ENCODE results near the gene CLIC5.

CLIC5 gene

DNA sequence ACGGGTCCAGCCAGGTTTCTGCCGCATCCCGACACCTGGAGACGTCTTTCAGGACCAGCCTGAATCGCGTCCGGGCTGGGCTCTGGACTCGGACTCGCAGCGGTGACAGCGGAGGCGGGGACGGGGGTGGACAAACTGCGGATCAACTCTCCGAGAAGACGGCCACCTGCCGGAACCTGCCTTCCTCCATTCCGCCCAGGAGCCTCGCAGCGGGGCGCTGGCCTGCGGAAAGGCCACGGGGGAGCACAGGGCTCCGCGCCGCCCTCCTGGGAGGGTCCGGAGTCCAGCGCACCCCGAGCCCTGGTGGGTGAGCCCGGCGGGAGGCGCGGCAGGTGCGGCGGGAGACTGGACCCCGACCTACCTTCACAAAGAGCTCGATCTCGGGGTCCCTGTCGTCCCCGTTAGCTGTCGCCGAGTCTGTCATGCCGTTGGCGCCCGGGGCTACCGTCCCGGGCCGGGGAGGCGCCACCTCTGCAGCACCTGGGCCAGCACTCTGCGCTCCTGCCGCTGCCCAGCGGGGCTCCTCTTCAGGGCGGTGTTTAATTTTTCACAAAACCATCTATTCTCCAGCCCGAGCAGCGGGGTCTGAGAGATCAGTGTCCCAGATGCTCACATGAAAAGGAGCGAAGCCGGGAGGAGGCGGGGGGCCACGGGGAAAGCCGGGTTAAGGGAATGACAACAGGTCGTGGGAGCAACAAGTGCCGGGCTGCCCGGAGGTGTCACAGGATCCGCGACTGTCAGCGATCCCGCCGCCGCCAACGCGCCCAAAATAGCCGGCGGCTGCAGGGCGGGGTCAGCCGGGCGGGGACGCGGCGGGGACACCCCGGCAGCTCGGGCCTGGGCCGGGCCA lies at the start of gene CLIC5:
CLIC5 (minus strand) TSS at position 742 of the 850 bp plus-strand sequence; CDS start at position 424, 318 bp downstream.
- peak; percentile 5 for DNase-seq

DNA sequence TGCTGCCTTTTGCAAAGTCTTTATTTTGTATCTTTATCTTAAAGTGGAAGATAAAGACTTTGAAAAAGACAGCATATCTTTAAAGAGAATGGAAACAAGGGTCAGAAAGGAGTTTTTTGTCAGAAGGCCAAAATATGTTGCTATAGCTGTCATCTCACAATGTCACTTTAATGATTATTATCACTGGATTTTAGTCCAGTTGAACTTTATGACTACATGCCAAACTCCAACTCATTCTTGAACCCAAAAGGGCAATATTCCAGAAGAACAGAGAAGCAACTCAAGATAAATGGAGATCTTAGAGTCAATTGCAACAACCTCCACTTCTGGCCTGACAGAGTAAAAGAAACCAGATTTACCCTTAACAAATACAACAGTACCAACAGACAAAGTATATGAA lies 47.3 kb upstream of the CLIC5 start:
- DNase-seq, result no peak

DNA sequence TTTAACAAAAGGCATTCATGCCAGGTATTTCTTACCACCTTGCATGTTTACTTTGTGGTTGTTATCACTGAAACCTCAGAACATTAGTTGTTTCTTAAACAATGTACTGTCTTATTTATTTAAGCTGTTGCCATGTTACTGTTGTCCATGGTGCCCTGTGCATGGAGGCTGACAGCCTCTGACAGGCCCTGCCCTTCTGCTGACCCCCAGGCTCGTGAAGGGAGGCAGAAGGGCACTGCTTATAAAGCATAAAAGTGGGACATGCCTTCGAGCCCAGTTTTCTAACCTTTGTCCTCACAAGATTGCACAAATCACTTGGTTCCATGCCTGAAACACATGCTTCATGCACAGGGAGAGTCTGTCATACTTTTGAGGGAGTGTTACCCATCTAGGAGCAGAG lies 46.7 kb upstream of the CLIC5 start:
- no peak for DNase-seq

DNA sequence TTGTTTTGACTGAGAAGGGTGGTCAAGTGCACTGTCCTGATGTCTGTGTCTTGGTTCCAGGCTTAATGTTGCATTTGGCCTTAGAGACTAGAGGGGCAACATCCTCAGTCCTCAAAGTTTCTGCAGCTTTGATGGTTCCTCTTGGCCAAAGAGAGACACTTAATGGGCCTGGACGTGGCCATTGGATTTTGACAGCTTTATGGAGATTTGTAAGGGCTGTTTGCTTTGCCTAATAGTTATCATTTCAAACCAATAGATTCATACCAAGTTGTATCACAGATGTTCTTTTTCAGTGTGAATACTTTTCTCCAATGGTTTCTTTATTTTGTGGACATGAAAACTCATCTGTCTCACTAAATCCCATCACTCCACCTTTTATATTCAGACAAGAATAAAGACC lies 45.8 kb upstream of the CLIC5 start:
- no peak for DNase-seq

DNA sequence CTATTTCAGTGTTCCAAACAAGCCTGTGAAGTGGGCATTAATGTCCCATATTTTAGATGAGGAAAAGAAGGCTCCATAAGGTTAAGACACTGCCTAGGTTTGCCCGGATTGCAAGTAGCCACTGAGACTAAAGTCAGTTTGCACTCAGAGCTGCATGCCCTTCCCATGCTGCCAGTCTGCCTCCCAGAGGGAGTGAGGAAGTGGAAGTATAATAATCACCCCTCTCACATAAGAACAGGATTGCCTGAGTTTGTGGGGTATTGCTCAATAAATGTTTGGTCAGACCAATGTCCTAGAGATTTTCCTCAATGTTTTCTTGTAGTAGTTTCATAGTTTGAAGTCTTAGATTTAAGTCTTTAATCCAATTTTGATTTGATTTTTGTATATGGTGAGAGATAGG lies 43.9 kb upstream of the CLIC5 start:
- DNase-seq, result no peak

DNA sequence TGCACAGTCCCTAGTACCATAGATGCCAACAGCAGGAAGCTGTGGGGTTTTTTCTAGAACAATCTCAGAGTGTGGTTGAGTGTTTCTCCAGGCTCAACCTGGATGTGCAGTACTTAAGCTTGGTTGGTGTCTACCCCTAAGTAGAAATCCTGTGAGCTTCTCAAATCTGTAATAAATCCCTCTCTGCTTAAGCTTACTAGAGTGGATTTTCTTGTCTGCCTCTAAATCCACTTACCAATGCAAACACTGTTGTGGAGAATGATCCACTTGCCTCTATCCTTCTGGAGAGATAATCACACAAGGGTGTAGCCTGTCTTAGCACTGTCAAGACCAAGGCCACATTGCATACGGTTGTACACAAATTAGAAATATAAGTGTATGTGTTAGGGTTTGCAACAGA lies 43.3 kb upstream of the CLIC5 start:
- no peak for DNase-seq

DNA sequence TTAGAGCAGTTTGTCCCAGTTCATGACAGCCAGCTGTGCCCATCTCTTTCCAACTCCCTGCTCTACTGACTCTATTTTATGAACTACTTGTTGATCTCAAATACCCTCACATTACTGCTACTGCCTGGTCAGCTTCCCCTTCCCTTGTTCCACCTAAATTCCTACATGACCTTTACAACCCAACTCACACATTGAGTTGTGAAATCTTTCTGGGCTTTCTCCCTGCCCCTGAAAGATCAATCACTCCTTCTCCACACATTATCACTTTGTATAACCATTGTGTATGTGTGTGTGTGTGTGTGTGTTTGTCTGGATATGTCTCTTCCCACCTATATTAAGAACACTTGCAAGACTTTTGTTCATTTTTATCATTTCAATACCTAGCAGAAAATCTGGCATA lies 42.1 kb upstream of the CLIC5 start:
- DNase-seq, result no peak

DNA sequence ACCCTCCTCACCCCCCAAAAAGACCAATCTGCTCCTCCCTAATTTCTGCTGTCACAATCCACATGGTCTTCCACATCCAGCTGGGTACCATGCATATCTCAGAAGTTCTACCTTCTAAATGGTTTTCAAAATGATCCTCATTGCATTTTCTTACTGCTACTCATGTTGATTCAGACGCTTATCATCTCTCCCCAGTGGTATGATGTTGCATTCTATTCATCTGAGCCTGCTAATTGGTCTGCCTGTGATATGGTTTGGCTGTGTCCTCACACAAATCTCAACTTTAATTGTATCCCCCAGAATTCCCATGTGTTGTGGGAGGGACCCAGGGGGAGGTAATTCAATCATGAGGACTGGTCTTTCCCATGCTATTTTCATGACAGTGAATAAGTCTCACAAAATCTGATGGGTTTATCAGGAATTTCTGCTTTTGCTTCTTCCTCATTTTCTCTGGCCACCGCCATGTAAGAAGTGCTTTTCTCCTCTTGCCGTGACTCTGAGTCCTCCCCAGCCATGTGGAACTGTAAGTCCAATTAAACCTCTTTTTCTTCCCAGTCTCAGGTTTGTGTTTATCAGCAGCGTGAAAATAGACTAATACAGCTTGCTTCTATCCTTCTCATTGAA lies 41.4 kb upstream of the CLIC5 start:
- DNase-seq, result no peak

DNA sequence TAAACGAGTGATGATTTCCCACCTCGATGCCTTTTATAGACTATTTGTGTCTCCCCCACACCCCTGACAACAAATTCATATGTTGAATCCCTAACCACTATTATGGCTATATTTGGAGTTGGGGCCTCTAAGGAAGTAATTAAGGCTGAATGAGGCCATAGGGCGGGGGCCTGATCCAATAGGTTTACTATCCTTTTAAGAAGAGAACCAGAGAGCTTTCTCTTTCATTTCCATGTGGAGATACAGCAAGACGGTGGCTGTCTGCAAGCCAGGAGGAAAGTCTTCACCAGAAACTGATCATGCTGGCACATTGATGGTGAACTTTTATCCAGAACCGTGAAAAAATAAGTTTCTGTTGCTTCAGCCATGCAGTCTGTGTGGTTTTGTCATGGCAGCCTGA lies 38.9 kb upstream of the CLIC5 start:
- DNase-seq, result no peak

DNA sequence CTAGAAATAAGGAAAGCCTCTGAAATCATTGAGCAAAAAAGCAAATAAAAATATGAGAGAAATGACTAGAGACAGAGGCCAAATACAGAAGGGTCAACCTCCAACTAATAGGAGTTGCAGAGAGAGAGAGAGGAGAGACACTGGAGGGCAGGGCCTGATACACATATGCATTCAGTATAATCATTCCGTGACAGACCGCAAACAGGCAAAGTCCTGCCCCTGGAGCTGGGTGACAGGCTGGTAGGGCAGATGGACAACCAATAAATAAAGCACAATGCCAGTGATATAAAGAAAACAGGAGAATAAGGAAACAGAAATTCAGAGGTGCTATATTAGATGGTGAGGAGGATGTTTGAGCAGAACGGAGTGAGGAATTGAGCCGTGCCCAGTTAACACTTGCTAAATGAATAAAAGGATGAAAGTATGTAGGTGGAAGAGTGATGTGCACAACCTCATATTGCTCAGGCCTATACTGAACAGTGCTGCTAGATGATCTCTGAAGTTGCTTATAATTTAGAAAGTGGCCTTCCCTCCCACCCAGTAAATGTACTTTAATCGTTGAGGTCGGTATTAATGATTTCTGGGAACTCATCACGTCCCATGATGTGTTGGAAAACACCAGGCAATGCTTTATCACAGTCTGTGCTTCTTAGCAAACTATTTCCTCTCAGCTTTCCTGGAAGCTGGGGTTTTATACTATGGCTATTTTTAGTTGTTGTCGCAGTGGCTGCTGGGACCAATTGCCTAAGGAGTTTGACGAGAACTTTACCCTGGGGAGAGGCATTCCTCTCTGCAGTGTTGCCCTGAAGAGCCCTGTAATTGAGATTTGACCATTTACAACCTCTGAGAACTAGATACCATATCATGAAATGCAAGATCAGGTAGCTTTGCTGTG lies 37.6 kb upstream of the CLIC5 start:
- no peak for DNase-seq

DNA sequence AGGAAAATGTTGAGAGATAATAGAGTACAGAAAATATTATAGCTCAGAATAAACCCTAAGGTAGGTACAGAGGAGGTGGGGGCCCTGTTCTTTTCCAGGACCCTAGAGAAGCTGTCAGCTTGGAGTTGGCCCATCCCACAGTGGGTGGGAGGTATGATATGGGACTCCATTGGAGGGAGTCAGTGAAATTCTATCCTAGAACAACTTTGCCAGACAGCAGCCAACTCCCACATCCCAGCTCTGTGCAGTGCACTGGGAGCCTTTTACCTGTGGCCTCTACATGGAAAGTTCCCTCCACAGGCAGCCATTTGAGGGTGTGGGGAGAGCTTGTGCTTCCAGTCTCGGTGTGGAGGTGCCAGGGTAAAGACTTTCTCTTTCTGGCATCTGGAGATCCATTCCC lies 36.8 kb upstream of the CLIC5 start:
- no peak for DNase-seq

DNA sequence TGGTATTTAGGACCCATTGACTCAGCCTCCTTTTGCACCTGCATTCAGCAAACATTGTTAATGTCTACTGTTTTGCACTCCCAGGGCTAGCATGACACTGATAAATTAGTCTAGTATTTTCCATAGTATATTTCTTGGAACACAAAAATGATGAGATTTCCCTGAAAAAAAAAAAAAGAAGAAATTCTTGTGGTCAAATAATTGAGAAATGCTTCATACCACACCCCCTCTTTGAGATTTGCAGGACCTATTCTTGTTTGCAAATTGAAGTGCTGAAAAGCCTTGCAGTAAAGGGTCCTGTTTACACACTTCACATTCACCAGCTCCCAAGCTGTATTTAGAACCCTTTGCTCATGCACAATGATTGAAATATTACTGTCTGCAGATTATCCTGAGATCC lies 36.3 kb upstream of the CLIC5 start:
- DNase-seq, result no peak

DNA sequence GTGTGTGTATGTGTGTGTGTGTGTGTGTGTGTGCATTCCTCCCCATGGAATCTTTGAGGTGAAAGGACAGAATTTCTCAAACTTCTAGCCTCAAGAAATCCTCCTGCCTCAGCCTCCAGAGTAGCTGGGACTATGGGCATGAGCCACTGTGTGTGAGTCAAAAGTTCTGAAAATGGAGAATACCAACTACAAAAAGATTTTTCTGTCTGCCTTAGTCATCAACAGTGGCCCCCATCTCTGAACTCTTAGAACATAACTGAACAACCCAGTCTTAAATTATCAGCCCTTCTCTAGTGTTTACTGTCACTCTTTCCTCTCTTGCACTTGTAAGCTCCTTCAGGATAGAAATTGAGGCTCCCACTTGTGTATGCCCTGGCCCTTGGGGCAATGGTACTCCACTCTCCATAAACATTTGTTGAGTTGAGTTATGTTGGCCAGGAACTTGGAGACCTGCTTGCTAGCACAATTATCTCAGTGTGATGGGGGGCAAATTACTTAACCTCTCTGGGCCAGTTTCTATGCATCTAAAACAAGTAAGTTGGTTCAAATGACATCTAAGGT lies 35.3 kb upstream of the CLIC5 start:
- DNase-seq, result no peak

DNA sequence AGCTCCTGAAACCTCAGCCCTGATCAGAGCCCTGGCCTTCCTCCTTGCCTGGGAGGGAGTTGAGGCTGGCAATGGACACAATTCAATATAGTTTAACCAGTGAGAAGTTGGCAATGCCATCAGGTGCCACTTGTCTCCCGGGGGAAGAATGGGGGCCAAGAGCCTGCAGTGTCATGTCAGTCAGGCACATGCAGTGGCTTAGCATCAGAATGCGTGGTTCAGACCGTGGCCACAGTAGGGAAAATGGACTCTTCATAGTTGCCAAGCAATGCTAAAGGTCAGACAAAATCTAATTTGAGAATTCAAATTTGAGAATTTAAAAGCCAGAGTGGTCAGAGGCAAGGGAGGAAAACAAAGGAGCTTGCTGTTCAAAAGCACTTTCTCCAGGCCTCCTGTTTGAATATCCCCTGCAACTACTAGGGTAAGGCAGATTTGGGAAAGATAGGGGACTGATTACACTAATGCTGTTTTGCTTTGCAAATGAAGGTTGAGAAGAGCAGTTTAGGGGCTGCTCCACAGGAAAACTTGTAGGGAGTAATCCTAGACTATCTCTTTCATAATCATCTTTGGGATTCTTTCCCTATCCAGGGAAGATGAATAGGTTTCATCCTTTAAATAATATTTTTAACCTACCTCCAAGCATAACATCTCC lies 33.1 kb upstream of the CLIC5 start:
- no peak for DNase-seq

DNA sequence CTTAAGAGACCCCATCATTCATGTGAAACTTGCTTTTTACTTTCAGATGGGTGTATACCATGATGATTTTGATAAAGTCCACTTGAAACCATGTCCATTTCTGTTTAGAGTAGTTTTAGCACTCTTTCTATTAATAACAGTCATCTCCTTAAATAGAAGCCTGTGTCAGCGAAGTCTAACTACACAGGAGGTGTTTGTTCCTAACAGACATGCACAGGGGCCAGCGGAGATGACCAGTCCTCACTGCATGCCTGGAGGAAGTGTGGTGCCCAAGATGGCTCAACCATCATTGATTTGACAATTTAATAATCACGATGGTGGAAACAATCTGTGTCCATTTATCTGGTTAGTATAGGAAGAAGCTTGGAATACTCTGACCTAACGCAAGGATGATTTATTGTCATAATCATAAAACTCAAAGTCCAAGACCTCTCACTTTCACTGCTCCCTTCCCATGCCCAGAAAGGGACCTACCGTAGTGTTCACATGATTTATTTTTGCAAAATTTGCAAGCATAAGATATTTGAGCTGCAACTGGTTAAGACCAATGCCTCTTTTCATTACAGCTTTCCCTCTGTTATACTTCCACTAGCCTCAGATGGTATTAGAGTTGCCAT lies 31.0 kb upstream of the CLIC5 start:
- DNase-seq, result no peak

DNA sequence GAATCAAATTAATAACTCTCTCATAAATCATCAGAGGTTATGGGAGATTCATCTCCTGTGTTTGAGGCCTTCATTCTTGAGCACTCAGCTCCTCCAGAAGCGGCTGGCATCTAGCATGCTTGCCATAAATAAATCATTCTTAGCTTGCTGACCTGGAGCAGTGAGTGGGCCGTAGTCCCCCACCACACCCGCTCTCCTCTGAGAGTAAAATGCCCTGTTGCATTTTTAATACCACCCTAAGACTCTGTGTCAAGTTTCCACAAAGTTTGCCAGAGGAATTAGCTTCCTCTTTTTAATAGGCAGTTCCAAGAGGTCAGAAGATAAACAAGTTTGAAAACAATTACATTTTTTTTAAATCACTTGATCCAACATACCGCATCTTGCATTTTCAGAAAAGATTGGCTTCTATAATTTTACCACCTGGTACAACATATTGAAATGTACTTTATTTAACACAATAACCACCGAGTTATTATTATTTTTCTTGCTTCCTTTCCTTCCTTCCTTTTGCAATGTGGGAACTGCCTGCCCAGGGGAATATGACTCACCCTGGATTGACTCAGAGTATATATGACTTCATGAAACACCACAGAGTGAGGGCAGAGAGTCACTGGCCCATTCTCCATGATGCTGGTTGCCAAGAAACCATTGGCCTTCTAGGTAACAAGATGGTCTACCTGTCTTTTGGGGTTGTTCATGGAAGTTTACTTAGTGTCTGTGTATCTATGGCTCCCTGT lies 29.4 kb upstream of the CLIC5 start:
- DNase-seq, result no peak

DNA sequence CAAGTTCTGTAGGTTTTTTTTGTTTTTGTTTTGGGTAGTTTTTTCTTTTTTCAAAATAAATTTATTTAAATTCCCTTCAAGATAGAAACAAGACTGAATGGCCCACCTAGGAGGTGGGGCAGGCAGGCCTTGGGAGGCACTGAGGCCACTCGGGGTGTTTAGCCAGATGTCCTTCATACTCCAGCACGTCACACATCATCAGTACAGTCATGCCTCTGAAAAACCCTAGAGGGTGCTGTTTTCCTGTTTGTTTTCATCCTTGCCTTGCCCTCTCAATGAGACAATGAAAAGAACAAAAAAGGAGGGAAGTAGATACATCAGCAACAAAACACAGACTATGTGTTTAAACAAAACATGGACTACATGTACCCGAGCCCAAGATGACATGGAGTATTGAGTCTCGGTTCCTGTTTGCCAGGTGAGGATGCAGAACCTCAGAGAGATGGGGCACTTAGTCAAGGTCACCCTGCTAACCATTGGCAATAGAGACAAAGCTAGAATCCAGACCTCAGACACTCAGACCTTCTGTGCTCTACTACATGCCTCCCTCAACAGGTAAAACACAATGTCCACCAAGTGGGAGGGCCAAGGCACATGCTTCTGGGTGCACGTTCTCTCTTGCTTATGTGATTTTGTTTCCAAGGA lies 26.8 kb upstream of the CLIC5 start:
- no peak for DNase-seq

DNA sequence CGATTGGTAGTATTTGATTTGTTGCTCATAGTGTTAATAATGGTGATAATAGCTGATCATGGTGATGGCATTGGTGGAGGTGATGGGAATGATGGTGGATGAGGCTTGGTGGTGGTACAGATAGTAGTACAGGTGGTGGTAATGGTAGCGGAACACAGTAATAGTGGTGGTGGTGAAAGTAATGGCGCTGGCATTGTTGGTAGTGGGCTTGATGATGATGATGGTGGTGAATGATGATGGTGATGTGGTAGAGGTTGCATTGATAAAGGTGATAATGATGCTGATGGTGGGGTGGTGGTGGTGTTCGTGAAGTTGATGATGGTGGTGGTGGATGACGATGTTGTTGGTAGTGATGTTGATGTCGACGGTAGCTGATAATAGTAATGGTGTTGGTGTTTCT lies 24.6 kb upstream of the CLIC5 start:
- DNase-seq, result no peak

DNA sequence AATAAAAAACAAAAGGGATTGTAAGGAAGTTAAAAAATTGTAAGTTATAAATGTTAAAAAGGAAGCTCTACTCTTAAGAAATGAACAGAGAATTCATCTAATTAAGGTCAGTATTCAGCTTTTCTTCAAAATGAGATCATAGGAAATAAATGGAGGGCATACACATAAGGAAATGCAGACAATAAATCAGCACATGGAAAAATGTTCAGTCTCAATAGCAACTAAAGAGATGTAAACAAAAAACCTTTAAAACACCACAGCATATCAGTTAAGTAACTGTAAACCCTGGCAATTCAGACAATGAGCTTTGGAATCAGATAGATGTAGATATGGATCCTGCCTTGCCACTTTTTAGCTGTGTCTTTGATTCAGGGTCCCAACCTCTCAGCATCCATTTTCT lies 24.0 kb upstream of the CLIC5 start:
- no peak for DNase-seq

DNA sequence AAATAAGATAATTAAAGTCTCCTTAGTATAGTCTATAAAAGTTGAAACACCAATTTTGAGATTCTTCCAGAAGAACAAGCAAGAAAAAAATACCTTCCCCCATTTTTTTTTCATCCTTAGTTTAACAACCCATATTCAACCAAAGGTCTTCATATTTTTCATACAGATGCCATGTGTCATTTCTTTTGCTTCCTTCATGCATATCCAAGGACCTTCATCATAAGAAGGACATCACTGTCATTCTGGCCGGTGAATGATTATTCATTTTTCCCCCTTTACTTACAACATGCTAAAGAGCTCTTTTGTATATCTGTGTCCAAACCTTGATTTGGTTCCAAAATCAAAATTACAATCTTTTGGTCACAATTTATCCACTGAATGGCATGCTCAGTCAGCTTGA lies 21.3 kb upstream of the CLIC5 start:
- DNase-seq, result no peak

DNA sequence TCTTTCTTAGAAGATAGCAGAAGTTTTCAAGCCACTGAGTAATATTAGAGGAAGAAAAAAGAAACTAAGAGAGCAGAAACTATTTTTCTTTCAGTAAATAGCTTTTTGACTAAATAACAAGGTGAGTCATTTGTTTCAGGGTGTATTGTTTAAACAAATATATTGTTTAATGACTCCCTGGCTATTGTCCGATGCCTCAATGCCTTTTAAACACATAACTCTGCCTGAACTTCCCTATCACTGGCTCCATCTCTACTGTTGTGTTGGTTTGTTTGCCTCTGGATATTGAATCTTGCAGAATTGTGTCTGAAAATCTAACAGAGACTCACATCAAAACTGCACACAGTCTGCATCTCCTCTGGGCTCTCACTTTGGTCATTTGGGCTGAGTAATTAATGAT lies 19.6 kb upstream of the CLIC5 start:
- no peak for DNase-seq

Measured in activated T-cell treated with anti-CD3 and anti-CD28 coated beads for 4 hours (primary cell).